Gastrocnemius medialis (tissue), 4 donors: ENCODE data around the gene ATP9B. TPM values are rescaled to one million over a fixed set of nuclear protein-coding genes. Genes with fewer than 3 reads are reported as not detected.

Experiments
- ATAC-seq, 2 donors: fragments of 150-250 bp; one replicate each; pipeline ENCODE4 v1.9.1; 2016
- DNase-seq, 2 donors: peaks; one replicate each; pipeline ENCODE4 v3.0.0-alpha.2; 2019
- H3K27ac ChIP-seq, 4 donors: fragments of 200-600 bp; sonication (generic); 1 replicate in 1 of 4; 2 replicates in 3 of 4; pipeline ENCODE4 v1.5.1; 2016 to 2018; ENCODE audit warnings: mild to moderate bottlenecking in 2 of 4, moderate library complexity in 1 of 4
- H3K27me3 ChIP-seq, 3 donors: fragments of 200-600 bp; sonication (generic) in 2 of 3; 1 replicate in 1 of 3; 2 replicates in 2 of 3; pipeline versions ENCODE4 v1.5.1 to v1.6.0; 2016 to 2019; ENCODE audit warnings: mild to moderate bottlenecking in 1 of 3, moderate library complexity in 1 of 3
- H3K36me3 ChIP-seq, 2 donors: fragments of 200-600 bp; sonication (generic) in 1 of 2; one replicate each; pipeline ENCODE4 v1.5.1; 2017 to 2018
- H3K4me1 ChIP-seq, 2 donors: fragments of 200-600 bp; sonication (generic) in 1 of 2; one replicate each; pipeline ENCODE4 v1.5.1; 2016 to 2017; ENCODE audit warnings: mild to moderate bottlenecking in 2 of 2
- H3K4me3 ChIP-seq, 4 donors: fragments of 200-600 bp; sonication (generic) in 3 of 4; 1 replicate in 1 of 4; 2 replicates in 3 of 4; pipeline ENCODE4 v1.5.1; 2016 to 2019; ENCODE audit warnings: mild to moderate bottlenecking in 2 of 4
- H3K9me3 ChIP-seq, 3 donors: fragments of 200-600 bp; sonication (generic) in 2 of 3; 1 replicate in 1 of 3; 2 replicates in 2 of 3; pipeline ENCODE4 v1.5.1; 2016 to 2019
- CTCF ChIP-seq, 5 experiments: fragments of 450-650 bp in 3 of 5; fragments of 200-600 bp in 2 of 5; sonication (generic) in 2 of 5; IDR thresholded peaks in 4 of 5; conservative IDR thresholded peaks in 1 of 5; 1 replicate in 4 of 5; 2 replicates in 1 of 5; pipeline ENCODE4 v1.5.1; 2016 to 2019; ENCODE audit warnings: antibody characterized with exemption in 5 of 5, mild to moderate bottlenecking in 3 of 5, moderate library complexity in 3 of 5
- POLR2A ChIP-seq, 2 donors: fragments of 450-650 bp; IDR thresholded peaks; one replicate each; pipeline ENCODE4 v1.6.1; 2017; ENCODE audit warnings: antibody characterized with exemption in 2 of 2, mild to moderate bottlenecking in 2 of 2, moderate library complexity in 2 of 2
- in situ Hi-C, 4 donors: fragments of 200-750 bp; cut with MboI; loops; one replicate each; pipeline versions ENCODE4 v1.15.0 to v1.8.0; 2017; ENCODE audit warnings: low sequenced_read_pairs in 4 of 4
- intact Hi-C: fragments of 100-400 bp; cut with DNase I; formaldehyde crosslinking; loops from one replicate; pipeline ENCODE4 v1.15.1; 2023; ENCODE audit warnings: low total_unique reads
- total RNA-seq, 4 donors: library from RNA; depleted of rRNA; stranded (reverse); fragments of >200 nt; gene quantifications; one replicate each; pipeline versions ENCODE4 v1.1.0 to v1.2.3, GENCODE V29; 2016

The ATP9B gene
- total RNA-seq, 4 donors from 2014 or later, result 9.9 to 33.6 (median 18.6) TPM

GRCh38 chr18:79400591-79401381, 331.6 kb downstream of the ATP9B start:
- intact Hi-C loops, result loop anchor here (10.0 kb wide), 1 partner anchor 554 kb away; the partner anchor contains the start of gene SLC66A2
- Histone ChIP-seq H3K27ac (peak overlapping the region; percentile 88 to 99 (median 94)), H3K36me3 (no peaks in the 10 kb centered on the region), H3K4me3 (peak overlapping the region; percentile 70 to 95 (median 79)), H3K9me3 (no peaks in the 10 kb centered on the region), H3K27me3 (no peaks in the 10 kb centered on the region), H3K4me1 (peaks cover 54 to 64% of the 10 kb centered on the region in 2 donors)
- TF ChIP-seq CTCF (IDR thresholded peaks at IDR 0.05 in 4 of 5, conservative IDR thresholded peaks at IDR 0.05 in 1 of 5) (no peak), POLR2A (IDR thresholded peaks at IDR 0.05) (no peak)
- in situ Hi-C loops, result loop anchor here in 2 of 4 donors (10.0 kb wide), 1 partner anchor 104 kb away; no protein-coding TSS in a partner anchor
- peak in 1 of 2 donors; percentile 42 for DNase-seq
- no peak for ATAC-seq

- Histone ChIP-seq H3K9me3 (no peaks in the 10 kb centered on the region), H3K27ac (peak overlapping the region; percentile 88 to 99 (median 94)), H3K4me1 (peaks cover 55 to 65% of the 10 kb centered on the region in 2 donors), H3K27me3 (no peaks in the 10 kb centered on the region), H3K4me3 (peak overlapping the region; percentile 28 to 73 (median 54)), H3K36me3 (no peaks in the 10 kb centered on the region)
- DNase-seq, result peak in 1 of 2 donors; percentile 34
- no peak for ATAC-seq
- TF ChIP-seq CTCF (IDR thresholded peaks at IDR 0.05 in 4 of 5, conservative IDR thresholded peaks at IDR 0.05 in 1 of 5) (no peak), POLR2A (IDR thresholded peaks at IDR 0.05) (no peak)
- intact Hi-C loops, result loop anchor here (2.0 to 10.0 kb wide), 2 partner anchors 37 to 553 kb away; partner anchors contain the start of gene SLC66A2
- in situ Hi-C loops, result loop anchor here in 2 of 4 donors (10.0 kb wide), 1 partner anchor 103 kb away; no protein-coding TSS in a partner anchor
These were observed 332.5 kb downstream of the ATP9B start for GRCh38 chr18:79401494-79402208.

- Histone ChIP-seq H3K27me3 (no peaks in the 10 kb centered on the region), H3K4me3 (peak overlapping the region in 1 of 4 donors; percentile 1), H3K27ac (peak overlapping the region; percentile 88 to 99 (median 94)), H3K36me3 (no peaks in the 10 kb centered on the region), H3K9me3 (no peaks in the 10 kb centered on the region), H3K4me1 (peaks cover 51 to 60% of the 10 kb centered on the region in 2 donors)
- ATAC-seq (no peak), DNase-seq (no peak)
- in situ Hi-C loops, result loop anchor here in 2 of 4 donors (10.0 kb wide), 1 partner anchor 103 kb away; no protein-coding TSS in a partner anchor
- intact Hi-C loops, result loop anchor here (2.0 to 10.0 kb wide), 2 partner anchors 37 to 553 kb away; partner anchors contain the start of gene SLC66A2
- TF ChIP-seq CTCF (IDR thresholded peaks at IDR 0.05 in 4 of 5, conservative IDR thresholded peaks at IDR 0.05 in 1 of 5) (no peak), POLR2A (IDR thresholded peaks at IDR 0.05) (no peak)
These were observed 333.0 kb downstream of the ATP9B start for GRCh38 chr18:79402209-79402576.

- Histone ChIP-seq H3K4me3 (peak overlapping the region; percentile 23 to 47 (median 34)), H3K36me3 (no peaks in the 10 kb centered on the region), H3K9me3 (no peaks in the 10 kb centered on the region), H3K27me3 (no peaks in the 10 kb centered on the region), H3K27ac (peak overlapping the region; percentile 88 to 99 (median 94)), H3K4me1 (peaks cover 51 to 60% of the 10 kb centered on the region in 2 donors)
- ATAC-seq, result peak; percentile 19 to 25
- in situ Hi-C loops (loop anchor here in 2 of 4 donors (10.0 kb wide), 1 partner anchor 102 kb away; no protein-coding TSS in a partner anchor), intact Hi-C loops (loop anchor here (2.0 to 10.0 kb wide), 2 partner anchors 36 to 552 kb away; partner anchors contain the start of gene SLC66A2)
- TF ChIP-seq POLR2A (IDR thresholded peaks at IDR 0.05) (peak; percentile 29 to 41), CTCF (IDR thresholded peaks at IDR 0.05 in 4 of 5, conservative IDR thresholded peaks at IDR 0.05 in 1 of 5) (no peak)
- DNase-seq, result peak in 1 of 2 donors; percentile 72
These were observed 334.0 kb downstream of the ATP9B start for GRCh38 chr18:79402977-79403722.
